Thoracic aorta (tissue), 2 donors: ENCODE measurements around the gene SYNE1. TPM values are rescaled to one million over a fixed set of nuclear protein-coding genes. Genes with fewer than 3 reads are reported as not detected.

ENCODE experiments used
- ATAC-seq: fragments of 150-250 bp; one replicate; pipeline ENCODE4 v1.8.0; 2017; ENCODE audit warnings: low read depth; ENCODE audit not compliant: insufficient number of reproducible peaks, low FRiP score
- DNase-seq: peaks from one replicate; pipeline ENCODE4 v3.0.0-alpha.2; 2020; ENCODE audit warnings: low spot score
- H3K27ac ChIP-seq, 2 donors: fragments of 200-600 bp; sonication (generic); 1 replicate in 1 of 2; 2 replicates in 1 of 2; pipeline ENCODE4 v1.5.1; 2016; ENCODE audit warnings: mild to moderate bottlenecking in 2 of 2, moderate library complexity in 2 of 2
- H3K27me3 ChIP-seq: fragments of 200-600 bp; sonication (generic); replicated peaks from 2 replicates; pipeline ENCODE4 v1.6.0; 2016; ENCODE audit warnings: mild to moderate bottlenecking; ENCODE audit not compliant: insufficient read depth
- H3K36me3 ChIP-seq: fragments of 200-600 bp; sonication (generic); one replicate; pipeline ENCODE4 v1.5.1; 2016
- H3K4me1 ChIP-seq, 2 donors: fragments of 200-600 bp; sonication (generic); 1 replicate in 1 of 2; 2 replicates in 1 of 2; pipeline versions ENCODE4 v1.5.1 to v1.6.0; 2016; ENCODE audit warnings: low read depth in 2 of 2, mild to moderate bottlenecking in 1 of 2; ENCODE audit not compliant: control insufficient read depth in 1 of 2
- H3K4me3 ChIP-seq: fragments of 200-600 bp; sonication (generic); 2 replicates; pipeline ENCODE4 v1.5.1; 2016; ENCODE audit warnings: mild to moderate bottlenecking
- H3K9me3 ChIP-seq: fragments of 200-600 bp; sonication (generic); 2 replicates; pipeline ENCODE4 v1.5.1; 2016
- CTCF ChIP-seq: fragments of 200-600 bp; sonication (generic); IDR thresholded peaks from one replicate; pipeline ENCODE4 v1.5.1; 2019; ENCODE audit warnings: antibody characterized with exemption
- total RNA-seq, 2 donors: library from RNA; depleted of rRNA; stranded (reverse); fragments of >200 nt; gene quantifications; one replicate each; pipeline versions ENCODE4 v1.1.0 to v1.2.3, GENCODE V29; 2016

Gene SYNE1
- total RNA-seq, 2 donors from 2014 or later = 462 to 552 TPM

DNA sequence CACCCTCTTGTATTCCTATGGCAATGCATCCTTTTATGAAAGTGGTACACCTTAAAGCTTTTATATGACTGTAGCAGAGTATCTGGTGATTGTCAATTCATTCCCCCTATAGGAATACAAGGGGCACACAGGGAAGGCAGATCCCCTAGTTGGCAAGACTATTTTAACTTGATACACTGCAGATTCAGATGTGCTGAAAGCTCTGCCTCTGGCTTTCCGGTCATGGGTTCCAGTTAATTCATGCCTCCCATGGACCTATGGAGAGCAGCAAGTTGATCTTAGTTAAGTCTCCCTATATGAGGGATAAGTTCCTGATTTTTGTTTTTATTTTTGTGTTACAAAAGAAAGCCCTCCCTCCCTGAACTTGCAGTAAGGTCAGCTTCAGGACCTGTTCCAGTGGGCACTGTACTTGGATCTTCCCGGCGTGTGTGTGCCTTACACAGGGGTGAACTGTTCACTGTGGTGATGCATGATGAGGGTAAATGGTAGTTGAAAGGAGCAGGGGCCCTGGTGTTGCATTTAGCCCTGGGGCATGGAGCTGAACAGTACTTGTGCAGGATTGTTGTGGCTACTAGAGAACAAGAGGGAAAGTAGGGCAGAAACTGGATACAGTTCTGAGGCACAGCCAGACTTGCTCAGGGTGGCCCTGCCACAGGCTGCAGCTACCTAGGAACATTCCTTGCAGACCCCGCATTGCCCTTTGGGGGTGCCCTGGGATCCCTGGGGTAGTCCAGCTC lies 537.5 kb downstream of the SYNE1 start:
- Histone ChIP-seq H3K36me3 (no peaks in the 10 kb centered on the region), H3K4me1 (peaks cover 25 to 34% of the 10 kb centered on the region in 2 donors), H3K27ac (no peak overlapping the region), H3K27me3 (no peaks in the 10 kb centered on the region), H3K4me3 (no peak overlapping the region), H3K9me3 (no peaks in the 10 kb centered on the region)
- DNase-seq (no peak), ATAC-seq (no peak)
- no peak for TF ChIP-seq CTCF

DNA sequence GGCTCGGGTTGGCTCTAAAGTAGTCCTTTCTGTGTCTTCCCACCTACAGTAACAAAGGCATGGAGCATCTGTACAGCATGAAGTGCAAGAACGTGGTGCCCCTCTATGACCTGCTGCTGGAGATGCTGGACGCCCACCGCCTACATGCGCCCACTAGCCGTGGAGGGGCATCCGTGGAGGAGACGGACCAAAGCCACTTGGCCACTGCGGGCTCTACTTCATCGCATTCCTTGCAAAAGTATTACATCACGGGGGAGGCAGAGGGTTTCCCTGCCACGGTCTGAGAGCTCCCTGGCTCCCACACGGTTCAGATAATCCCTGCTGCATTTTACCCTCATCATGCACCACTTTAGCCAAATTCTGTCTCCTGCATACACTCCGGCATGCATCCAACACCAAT lies 538.5 kb downstream of the SYNE1 start:
- peaks cover 29 to 38% of the 10 kb centered on the region in 2 donors for H3K4me1 ChIP-seq
- DNase-seq = no peak
- no peaks in the 10 kb centered on the region for H3K27me3 ChIP-seq
- ATAC-seq = no peak
- no peaks in the 10 kb centered on the region for H3K36me3 ChIP-seq
- no peak overlapping the region for H3K27ac ChIP-seq
- no peaks in the 10 kb centered on the region for H3K9me3 ChIP-seq
- TF ChIP-seq CTCF = no peak
- H3K4me3 ChIP-seq = no peak overlapping the region

DNA sequence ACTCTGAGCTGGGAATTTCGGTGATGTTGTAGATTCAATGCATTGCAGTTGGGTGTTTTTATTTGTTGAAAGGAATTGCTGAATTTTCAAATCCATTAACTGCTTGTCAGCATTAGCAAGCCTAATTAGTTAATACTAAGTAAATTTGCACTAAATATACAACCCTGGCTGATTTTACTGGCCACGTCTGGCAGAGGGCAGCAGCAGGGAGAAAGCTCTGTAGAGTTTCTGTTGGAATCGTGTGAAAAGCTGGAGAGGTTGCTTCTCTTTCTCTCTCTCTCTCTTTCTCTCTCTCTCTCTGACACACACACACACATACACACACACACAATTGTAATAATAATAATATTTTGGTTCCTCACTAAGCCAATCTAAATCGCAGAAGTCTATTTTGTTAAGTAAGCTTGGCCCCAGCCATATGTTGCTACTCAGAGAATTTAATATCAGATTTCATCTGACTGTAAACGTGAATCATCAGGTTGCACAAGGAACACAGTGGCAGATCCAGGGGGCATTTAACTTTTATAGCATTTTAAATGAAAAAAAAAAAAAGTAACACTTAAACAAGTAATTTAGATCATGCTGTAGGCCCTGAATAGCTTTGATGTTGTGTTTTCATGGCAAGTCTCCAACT lies 540.2 kb downstream of the SYNE1 start:
- no peaks in the 10 kb centered on the region for H3K9me3 ChIP-seq
- no peaks in the 10 kb centered on the region for H3K27me3 ChIP-seq
- no peaks in the 10 kb centered on the region for H3K36me3 ChIP-seq
- TF ChIP-seq CTCF = no peak
- peaks cover 29 to 42% of the 10 kb centered on the region in 2 donors for H3K4me1 ChIP-seq
- ATAC-seq (no peak), DNase-seq (no peak)
- peak overlapping the region; percentile 58 to 70 for H3K27ac ChIP-seq
- no peak overlapping the region for H3K4me3 ChIP-seq

DNA sequence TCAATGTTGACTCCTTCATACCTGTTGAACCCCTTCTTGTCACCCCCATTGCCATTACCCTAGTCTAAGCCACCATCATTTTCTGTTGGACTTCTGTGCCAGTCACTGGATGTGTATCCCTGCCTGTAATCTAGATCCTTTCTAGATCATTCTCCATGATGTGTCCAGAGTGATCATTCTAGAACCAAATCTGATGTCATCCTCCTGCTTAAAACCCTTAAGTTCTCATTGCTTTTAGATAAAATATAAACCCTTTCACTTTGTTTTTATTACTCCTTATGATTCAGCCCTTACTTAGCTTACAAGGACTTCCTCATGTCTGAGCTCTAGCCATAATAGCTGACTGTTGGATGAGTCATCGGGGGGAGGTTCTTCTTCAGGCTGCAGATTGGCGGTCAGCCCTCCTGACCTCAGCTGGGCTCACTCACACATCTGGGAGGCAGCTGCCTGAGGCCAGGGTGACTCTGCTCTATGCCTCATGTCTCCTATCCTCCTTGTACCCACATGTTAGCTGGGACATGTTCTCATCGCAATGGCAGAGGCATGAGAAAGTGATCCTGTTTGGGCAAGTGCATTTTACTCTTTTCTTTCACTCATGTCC lies 542.1 kb downstream of the SYNE1 start:
- DNase-seq = peak; percentile 92
- H3K27ac ChIP-seq = peak overlapping the region; percentile 60 to 70
- TF ChIP-seq CTCF = no peak
- H3K36me3 ChIP-seq = no peaks in the 10 kb centered on the region
- no peaks in the 10 kb centered on the region for H3K9me3 ChIP-seq
- H3K27me3 ChIP-seq = no peaks in the 10 kb centered on the region
- ATAC-seq = peak; percentile 99
- peaks cover 29 to 53% of the 10 kb centered on the region in 2 donors for H3K4me1 ChIP-seq
- H3K4me3 ChIP-seq = no peak overlapping the region

DNA sequence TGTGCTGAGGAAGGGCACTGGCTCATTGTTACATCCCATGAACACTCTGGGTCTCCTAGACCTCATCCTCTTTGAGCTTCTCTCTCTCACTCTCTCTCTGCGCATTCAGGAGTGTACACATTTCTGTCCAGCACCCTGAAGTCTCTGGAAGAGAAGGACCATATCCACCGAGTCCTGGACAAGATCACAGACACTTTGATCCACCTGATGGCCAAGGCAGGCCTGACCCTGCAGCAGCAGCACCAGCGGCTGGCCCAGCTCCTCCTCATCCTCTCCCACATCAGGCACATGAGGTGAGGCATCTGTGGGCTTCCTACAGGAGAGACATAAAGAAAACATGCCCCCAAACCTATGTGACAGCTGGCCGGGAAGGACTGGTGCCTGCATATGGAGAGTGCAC lies 542.9 kb downstream of the SYNE1 start:
- H3K36me3 ChIP-seq = no peaks in the 10 kb centered on the region
- H3K27ac ChIP-seq = peak overlapping the region; percentile 60 to 70
- no peaks in the 10 kb centered on the region for H3K27me3 ChIP-seq

More for the DNA sequence above, 542.9 kb downstream of the SYNE1 start:
- no peak overlapping the region for H3K4me3 ChIP-seq
- no peak for DNase-seq
- no peak for ATAC-seq
- TF ChIP-seq CTCF = no peak
- peaks cover 25 to 58% of the 10 kb centered on the region in 2 donors for H3K4me1 ChIP-seq
- H3K9me3 ChIP-seq = no peaks in the 10 kb centered on the region
